ENCODE measurements around the gene MEIG1.
"Not testable (repeated sequence)": the region's sequence is repeated elsewhere in the genome, so short reads cannot be mapped to it uniquely, and the experiment has no call there.

Gene MEIG1

GRCh38 chr10:14959221-14960057, at the start of gene MEIG1:
Gene MEIG1, plus strand, starts transcription at chr10:14959388. Its CDS starts 7,081 bp downstream, at chr10:14966469.
- DNase-seq (ENCODE audit: low spot score), result peak; percentile 98

- no peak for DNase-seq (ENCODE audit: low spot score)
These were observed 48.2 kb upstream of the MEIG1 start for GRCh38 chr10:14910953-14911352.

- DNase-seq (ENCODE audit: low spot score), result no peak
These were observed 47.4 kb upstream of the MEIG1 start for GRCh38 chr10:14911801-14912200.

- DNase-seq (ENCODE audit: low spot score), result no peak
These were observed 42.6 kb upstream of the MEIG1 start for GRCh38 chr10:14916600-14916999.

- no peak for DNase-seq (ENCODE audit: low spot score)
These were observed 41.4 kb upstream of the MEIG1 start for GRCh38 chr10:14917827-14918226.

- no peak for DNase-seq (ENCODE audit: low spot score)
These were observed 40.2 kb upstream of the MEIG1 start for GRCh38 chr10:14918964-14919363.

- no peak for DNase-seq (ENCODE audit: low spot score)
These were observed 35.2 kb upstream of the MEIG1 start for GRCh38 chr10:14924013-14924412.

- no peak for DNase-seq (ENCODE audit: low spot score)
These were observed 33.9 kb upstream of the MEIG1 start for GRCh38 chr10:14925268-14925667.

GRCh38 chr10:14926061-14926470, 33.1 kb upstream of the MEIG1 start:
- no peak for DNase-seq (ENCODE audit: low spot score)

GRCh38 chr10:14926722-14927416, 32.3 kb upstream of the MEIG1 start:
- DNase-seq (ENCODE audit: low spot score), result no peak

- no peak for DNase-seq (ENCODE audit: low spot score)
These were observed 28.6 kb upstream of the MEIG1 start for GRCh38 chr10:14930610-14931009.

GRCh38 chr10:14936584-14936983, 22.6 kb upstream of the MEIG1 start:
- no peak for DNase-seq (ENCODE audit: low spot score)

- DNase-seq (ENCODE audit: low spot score), result not testable (repeated sequence)
These were observed 20.2 kb upstream of the MEIG1 start for GRCh38 chr10:14938971-14939370.

- DNase-seq (ENCODE audit: low spot score), result not testable (repeated sequence)
These were observed 16.8 kb upstream of the MEIG1 start for GRCh38 chr10:14942147-14942949.

- DNase-seq (ENCODE audit: low spot score), result not testable (repeated sequence)
These were observed 16.2 kb upstream of the MEIG1 start for GRCh38 chr10:14942950-14943338.

GRCh38 chr10:14945108-14945507, 14.1 kb upstream of the MEIG1 start:
- no peak for DNase-seq (ENCODE audit: low spot score)

GRCh38 chr10:14947268-14947667, 11.9 kb upstream of the MEIG1 start:
- DNase-seq (ENCODE audit: low spot score), result no peak

- DNase-seq (ENCODE audit: low spot score), result no peak
These were observed 9.9 kb upstream of the MEIG1 start for GRCh38 chr10:14949291-14949690.

- DNase-seq (ENCODE audit: low spot score), result no peak
These were observed 6.3 kb upstream of the MEIG1 start for GRCh38 chr10:14952851-14953423.

- peak; percentile 57 for DNase-seq (ENCODE audit: low spot score)
These were observed 5.7 kb upstream of the MEIG1 start for GRCh38 chr10:14953424-14954000.

GRCh38 chr10:14954001-14954770, 5.0 kb upstream of the MEIG1 start, which contains the start of gene DCLRE1C:
Gene DCLRE1C, minus strand, starts transcription at chr10:14954096. Its CDS starts 86 bp downstream, at chr10:14954010.
- peak; percentile 97 for DNase-seq (ENCODE audit: low spot score)

Measured in hepatic stellate cell (primary cell).